Tibial artery (tissue), 4 donors: ENCODE results near the gene CNGA3.
"Not testable (repeated sequence)": the region's sequence is repeated elsewhere in the genome, so short reads cannot be mapped to it uniquely, and the experiment has no call there.

Source experiments
- DNase-seq, 2 donors: peaks; one replicate each; pipeline ENCODE4 v3.0.0-alpha.2; 2019
- H3K27ac ChIP-seq, 2 donors: fragments of 200-600 bp; sonication (generic) in 1 of 2; 1 replicate in 1 of 2; 2 replicates in 1 of 2; pipeline ENCODE4 v1.5.1; 2018 to 2019; ENCODE audit warnings: mild to moderate bottlenecking in 1 of 2
- H3K27me3 ChIP-seq, 2 donors: fragments of 200-600 bp; sonication (generic) in 1 of 2; one replicate each; pipeline versions ENCODE4 v1.5.1 to v1.6.0; 2016 to 2019
- H3K36me3 ChIP-seq, 3 donors: fragments of 200-600 bp; sonication (generic) in 2 of 3; one replicate each; pipeline ENCODE4 v1.5.1; 2016 to 2019; ENCODE audit warnings: mild to moderate bottlenecking in 2 of 3
- H3K4me1 ChIP-seq, 4 donors: fragments of 200-600 bp; sonication (generic) in 2 of 4; 1 replicate in 3 of 4; 2 replicates in 1 of 4; pipeline ENCODE4 v1.5.1; 2016 to 2019
- H3K4me3 ChIP-seq, 2 donors: fragments of 200-600 bp; sonication (generic) in 1 of 2; 1 replicate in 1 of 2; 2 replicates in 1 of 2; pipeline ENCODE4 v1.5.1; 2018 to 2019; ENCODE audit warnings: mild to moderate bottlenecking in 2 of 2
- H3K9me3 ChIP-seq, 3 donors: fragments of 200-600 bp; sonication (generic) in 1 of 3; one replicate each; pipeline ENCODE4 v1.5.1; 2016 to 2019
- CTCF ChIP-seq, 2 experiments: fragments of 200-600 bp in 1 of 2; fragments of 450-650 bp in 1 of 2; IDR thresholded peaks; one replicate each; pipeline ENCODE4 v1.5.1; 2017 to 2019; ENCODE audit warnings: antibody characterized with exemption in 2 of 2, mild to moderate bottlenecking in 1 of 2, moderate library complexity in 1 of 2
- intact Hi-C: fragments of 100-400 bp; cut with DNase I; formaldehyde crosslinking; loops from one replicate; pipeline ENCODE4 v1.15.0; 2023; ENCODE audit warnings: low total_unique reads

Gene CNGA3

GRCh38 chr2:98315957-98316356 is 30.3 kb upstream of the CNGA3 start:
- no peaks in the 10 kb centered on the region for H3K36me3 ChIP-seq
- no peaks in the 10 kb centered on the region for H3K4me1 ChIP-seq
- H3K27me3 ChIP-seq: no peaks in the 10 kb centered on the region
- intact Hi-C loops: no loop called here
- no peak for DNase-seq
- H3K27ac ChIP-seq: no peak overlapping the region
- peaks cover 0 to 13% (median 11%) of the 10 kb centered on the region in 3 donors for H3K9me3 ChIP-seq
- no peak overlapping the region for H3K4me3 ChIP-seq
- TF ChIP-seq CTCF (IDR thresholded peaks at IDR 0.05): no peak

GRCh38 chr2:98317214-98317613 is 29.0 kb upstream of the CNGA3 start:
- no peak overlapping the region for H3K4me3 ChIP-seq
- H3K27ac ChIP-seq: no peak overlapping the region
- H3K4me1 ChIP-seq: no peaks in the 10 kb centered on the region
- no peak for DNase-seq
- H3K27me3 ChIP-seq: no peaks in the 10 kb centered on the region
- H3K9me3 ChIP-seq: peaks cover 0 to 18% (median 18%) of the 10 kb centered on the region in 3 donors
- TF ChIP-seq CTCF (IDR thresholded peaks at IDR 0.05): no peak
- no peaks in the 10 kb centered on the region for H3K36me3 ChIP-seq
- intact Hi-C loops: no loop called here

GRCh38 chr2:98320171-98320570 is 26.1 kb upstream of the CNGA3 start:
- H3K4me1 ChIP-seq, H3K27ac ChIP-seq, H3K4me3 ChIP-seq, intact Hi-C loops, H3K27me3 ChIP-seq, H3K36me3 ChIP-seq, DNase-seq: not testable (repeated sequence)
- H3K9me3 ChIP-seq: peaks cover 0 to 28% (median 22%) of the 10 kb centered on the region in 3 donors

- DNase-seq: no peak
- Histone ChIP-seq H3K27me3 (no peaks in the 10 kb centered on the region), H3K36me3 (no peaks in the 10 kb centered on the region), H3K4me3 (no peak overlapping the region), H3K4me1 (no peaks in the 10 kb centered on the region), H3K9me3 (peaks cover 0 to 28% (median 22%) of the 10 kb centered on the region in 3 donors), H3K27ac (no peak overlapping the region)
- TF ChIP-seq CTCF (IDR thresholded peaks at IDR 0.05): no peak
- intact Hi-C loops: no loop called here
Measured at GRCh38 chr2:98324181-98324580, 22.1 kb upstream of the CNGA3 start.

GRCh38 chr2:98327776-98328175 is 18.5 kb upstream of the CNGA3 start:
- Histone ChIP-seq H3K36me3 (no peaks in the 10 kb centered on the region), H3K9me3 (peaks cover 0 to 5% (median 4%) of the 10 kb centered on the region in 3 donors), H3K27ac (no peak overlapping the region), H3K4me1 (no peaks in the 10 kb centered on the region), H3K4me3 (no peak overlapping the region), H3K27me3 (no peaks in the 10 kb centered on the region)
- TF ChIP-seq CTCF (IDR thresholded peaks at IDR 0.05): no peak
- intact Hi-C loops: no loop called here
- DNase-seq: no peak

- Histone ChIP-seq H3K27me3 (no peaks in the 10 kb centered on the region), H3K27ac (no peak overlapping the region), H3K9me3 (no peaks in the 10 kb centered on the region), H3K4me3 (no peak overlapping the region), H3K36me3 (no peaks in the 10 kb centered on the region), H3K4me1 (peaks cover 0 to 13% (median 1%) of the 10 kb centered on the region in 4 donors)
- intact Hi-C loops: no loop called here
- no peak for DNase-seq
- TF ChIP-seq CTCF (IDR thresholded peaks at IDR 0.05): no peak
Measured at GRCh38 chr2:98329549-98329948, 16.7 kb upstream of the CNGA3 start.
